DLD1 (cell line): ENCODE measurements around the gene ZIC1.

Experiments used
- in situ Hi-C: cut with HindIII; loops from 2 replicates; pipeline ENCODE4 v1.10.0; 2017; ENCODE audit warnings: low sequenced_read_pairs

The ZIC1 gene

GRCh38 chr3:147408188-147409100, 721 bp upstream of the ZIC1 start:
- in situ Hi-C loops: no loop called here

GRCh38 chr3:147410116-147410525, 956 bp downstream of the ZIC1 start:
- in situ Hi-C loops: no loop called here

- in situ Hi-C loops: no loop called here
Observed at GRCh38 chr3:147410526-147411237, 1.5 kb downstream of the ZIC1 start.

GRCh38 chr3:147411238-147411814, 2.2 kb downstream of the ZIC1 start:
- in situ Hi-C loops: no loop called here

GRCh38 chr3:147411815-147412241, 2.7 kb downstream of the ZIC1 start:
- in situ Hi-C loops: no loop called here

- in situ Hi-C loops: no loop called here
Observed at GRCh38 chr3:147412261-147412916, 3.2 kb downstream of the ZIC1 start.

- in situ Hi-C loops: no loop called here
Observed at GRCh38 chr3:147412917-147413685, 3.9 kb downstream of the ZIC1 start.

- in situ Hi-C loops: no loop called here
Observed at GRCh38 chr3:147413686-147414389, 4.7 kb downstream of the ZIC1 start.

GRCh38 chr3:147414390-147415138, 5.4 kb downstream of the ZIC1 start:
- in situ Hi-C loops: no loop called here

- in situ Hi-C loops: no loop called here
Observed at GRCh38 chr3:147415286-147415685, 6.1 kb downstream of the ZIC1 start.

GRCh38 chr3:147415874-147416273, 6.7 kb downstream of the ZIC1 start:
- in situ Hi-C loops: no loop called here

- in situ Hi-C loops: no loop called here
Observed at GRCh38 chr3:147416931-147417330, 7.8 kb downstream of the ZIC1 start.

- in situ Hi-C loops: no loop called here
Observed at GRCh38 chr3:147417551-147418295, 8.6 kb downstream of the ZIC1 start.

- in situ Hi-C loops: no loop called here
Observed at GRCh38 chr3:147418371-147418781, 9.2 kb downstream of the ZIC1 start.

- in situ Hi-C loops: no loop called here
Observed at GRCh38 chr3:147418808-147419701, 9.9 kb downstream of the ZIC1 start.

GRCh38 chr3:147419781-147420224, 10.6 kb downstream of the ZIC1 start:
- in situ Hi-C loops: no loop called here
